COLO829 (cell line): Measurements from ENCODE around the gene VIPR1.

Experiments
- DNase-seq: peaks from one replicate; pipeline ENCODE4 v3.0.0; 2012; ENCODE audit warnings: low spot score

Gene VIPR1

GRCh38 chr3:42502429-42503250 lies at the start of gene VIPR1:
VIPR1 (plus strand) TSS chr3:42502643; CDS start chr3:42502736, 93 bp downstream.
- DNase-seq = peak; percentile 40

GRCh38 chr3:42456211-42456610 lies 46.2 kb upstream of the VIPR1 start:
- DNase-seq = no peak

- no peak for DNase-seq
Measured at GRCh38 chr3:42459151-42459550, 43.3 kb upstream of the VIPR1 start.

GRCh38 chr3:42461762-42462161 lies 40.7 kb upstream of the VIPR1 start:
- DNase-seq = no peak

- no peak for DNase-seq
Measured at GRCh38 chr3:42463093-42463492, 39.4 kb upstream of the VIPR1 start.

GRCh38 chr3:42468111-42468510 lies 34.3 kb upstream of the VIPR1 start:
- DNase-seq = no peak

- no peak for DNase-seq
Measured at GRCh38 chr3:42472555-42472954, 29.9 kb upstream of the VIPR1 start.

- no peak for DNase-seq
Measured at GRCh38 chr3:42473083-42473932, 29.1 kb upstream of the VIPR1 start.

GRCh38 chr3:42476225-42477125 lies 26.0 kb upstream of the VIPR1 start:
- no peak for DNase-seq

- no peak for DNase-seq
Measured at GRCh38 chr3:42477696-42478095, 24.7 kb upstream of the VIPR1 start.

- DNase-seq = no peak
Measured at GRCh38 chr3:42478830-42479229, 23.6 kb upstream of the VIPR1 start.

GRCh38 chr3:42486814-42487565 lies 15.5 kb upstream of the VIPR1 start:
- no peak for DNase-seq

- no peak for DNase-seq
Measured at GRCh38 chr3:42488687-42489086, 13.8 kb upstream of the VIPR1 start.

- no peak for DNase-seq
Measured at GRCh38 chr3:42489116-42489936, 13.1 kb upstream of the VIPR1 start.

GRCh38 chr3:42489937-42490227 lies 12.6 kb upstream of the VIPR1 start:
- no peak for DNase-seq

GRCh38 chr3:42490243-42490642 lies 12.2 kb upstream of the VIPR1 start:
- DNase-seq = no peak

GRCh38 chr3:42491881-42492507 lies 10.4 kb upstream of the VIPR1 start:
- DNase-seq = no peak

- no peak for DNase-seq
Measured at GRCh38 chr3:42492508-42493080, 9.8 kb upstream of the VIPR1 start.

GRCh38 chr3:42493126-42493797 lies 9.2 kb upstream of the VIPR1 start:
- no peak for DNase-seq
